Left colon (tissue), 2 donors: ENCODE data around the gene FAM131A. TPM values are rescaled to one million over a fixed set of nuclear protein-coding genes. Genes with fewer than 3 reads are reported as not detected.
"Not testable (repeated sequence)": the region's sequence is repeated elsewhere in the genome, so short reads cannot be mapped to it uniquely, and the experiment has no call there.

Experiments
- ATAC-seq: fragments of 200-7000 bp; cut with Tn5 transposase; one replicate; pipeline ENCODE4 v1.9.1; 2020; ENCODE audit warnings: mild to moderate bottlenecking, moderate library complexity
- DNase-seq, 2 donors: peaks; one replicate each; pipeline ENCODE4 v3.0.0-alpha.2; 2020
- intact Hi-C, 2 donors: fragments of 100-400 bp; cut with DNase I in 1 of 2; cut with micrococcal nuclease in 1 of 2; formaldehyde crosslinking; loops; one replicate each; pipeline versions ENCODE4 v1.11.2 to v1.14.0; 2022; cut with DNase I, micrococcal nuclease
- total RNA-seq, 2 donors: library from RNA; stranded (reverse); fragmentation: NEBNext Ultra II Directional; extraction: Animal tissue kit (Norgen Biotek cat#: 25700); gene quantifications; one replicate each; pipeline ENCODE4 v1.2.1, GENCODE V29; 2021
- donor health status: DM: no; HTN: no; CAD: no.
- donor health status: DM: yes; HTN: yes; CAD: no.

The FAM131A gene
- total RNA-seq, 2 donors from 2014 or later: 16.2 to 20.9 TPM

DNA sequence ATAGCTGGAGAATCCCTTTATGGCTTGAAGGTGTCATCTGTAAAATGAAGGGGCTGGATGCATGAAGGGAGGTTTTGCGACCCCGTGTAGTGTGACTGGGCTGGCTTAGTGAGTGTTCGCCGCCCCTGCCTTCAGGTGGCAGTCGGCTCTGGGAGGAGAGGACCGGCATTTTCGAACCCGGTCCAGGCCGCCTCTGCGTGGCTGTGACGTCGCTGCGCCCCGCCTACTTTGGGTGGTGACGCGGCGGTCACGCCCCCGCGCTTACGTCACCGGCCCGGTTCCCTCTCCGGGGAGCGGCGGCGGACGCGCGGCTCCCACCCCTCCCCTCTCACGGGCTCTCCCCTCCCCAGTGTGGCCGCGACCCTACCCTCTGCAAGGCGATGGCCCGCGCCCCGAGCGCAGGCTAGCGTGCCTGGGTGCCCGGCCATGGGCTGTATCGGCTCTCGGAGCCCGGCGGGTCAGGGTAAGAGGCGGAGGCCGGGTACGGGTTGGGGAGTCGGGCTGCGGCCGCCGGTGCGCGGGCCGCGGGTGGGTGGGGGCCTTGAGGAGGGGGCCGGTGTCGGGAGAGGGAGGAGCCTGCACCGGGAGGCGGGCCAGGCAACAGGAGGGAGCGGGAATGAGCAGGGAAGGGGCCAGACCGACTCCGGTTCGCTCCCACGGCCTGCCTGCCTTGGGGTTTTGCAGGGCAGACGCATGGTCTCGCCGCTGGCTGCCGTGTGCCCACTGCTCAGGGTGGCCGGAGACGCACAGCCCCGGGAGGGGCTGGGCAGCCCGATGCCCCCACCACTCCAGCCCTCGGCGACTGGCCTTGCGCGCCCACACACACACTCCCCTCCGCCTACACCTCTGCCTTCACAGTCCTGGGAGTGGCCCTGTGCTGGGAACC lies 1.5 kb upstream of the FAM131A start:
- ATAC-seq (peak; percentile 87), DNase-seq (peak; percentile 78 to 94)
- intact Hi-C loops: no loop called here

DNA sequence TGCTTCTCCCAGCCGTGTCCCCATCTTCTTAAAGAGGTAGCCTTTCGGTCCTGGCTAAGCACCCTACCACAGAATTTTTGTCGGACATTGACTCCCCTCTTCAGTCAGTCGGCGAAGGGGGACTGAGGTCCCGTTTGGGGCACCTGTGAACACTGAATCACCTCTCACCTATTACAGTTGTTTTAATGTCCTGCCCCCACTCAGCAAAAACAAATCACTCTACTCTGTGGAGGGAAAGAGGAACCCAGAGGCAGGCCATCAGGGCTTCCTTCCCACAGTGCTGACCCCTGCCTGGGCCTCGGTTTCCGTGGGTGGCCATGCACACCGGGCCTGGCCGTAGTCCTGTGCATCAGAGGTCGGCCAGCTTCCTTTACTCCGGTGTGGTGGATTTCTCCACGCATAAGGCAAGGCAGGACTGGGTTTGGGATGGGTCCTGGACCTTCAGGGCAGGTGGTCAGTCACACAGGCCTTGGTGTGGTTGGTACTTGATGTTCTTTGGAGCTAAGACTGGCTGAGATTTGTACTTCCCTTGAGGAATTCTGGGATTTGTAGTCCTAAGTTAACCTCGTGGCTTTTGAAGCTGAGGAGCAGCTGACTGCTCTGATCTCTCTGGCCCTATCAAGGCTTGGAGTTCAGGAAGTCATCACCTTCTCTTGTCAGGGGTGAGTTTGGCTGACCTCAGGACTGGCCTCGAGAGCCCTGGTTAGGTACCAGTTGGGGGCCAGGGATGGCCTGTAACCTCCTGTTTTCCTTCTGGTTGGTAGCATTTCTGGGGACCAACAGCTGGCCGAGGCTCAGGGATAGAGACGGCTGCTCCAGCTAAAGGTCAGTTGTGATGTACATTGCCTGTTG lies 627 bp upstream of the FAM131A start:
- ATAC-seq (peak; percentile 27), DNase-seq (peak in 1 of 2 donors; percentile 31)
- intact Hi-C loops: no loop called here

DNA sequence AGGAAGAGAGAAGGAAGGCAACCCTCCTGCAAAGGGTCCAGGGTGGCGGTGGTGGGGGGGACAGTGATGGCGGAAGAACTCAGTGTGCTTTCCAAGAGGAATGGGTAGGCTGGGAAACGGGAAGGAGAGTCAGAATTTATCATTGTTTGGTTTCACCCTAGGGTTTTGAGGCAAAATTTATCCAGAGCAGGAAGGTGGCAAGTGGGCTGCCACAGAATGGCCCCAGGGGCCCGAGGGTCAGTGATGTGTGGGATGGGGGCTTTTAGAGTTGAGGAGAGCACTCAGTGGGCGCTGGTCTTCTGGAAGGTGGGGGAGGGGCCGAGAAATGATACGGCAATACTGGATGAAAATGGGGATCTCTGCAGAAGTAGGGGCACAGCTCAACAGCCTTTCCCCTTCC lies 581 bp downstream of the FAM131A start:
- ATAC-seq (no peak), DNase-seq (no peak)
- intact Hi-C loops: no loop called here

DNA sequence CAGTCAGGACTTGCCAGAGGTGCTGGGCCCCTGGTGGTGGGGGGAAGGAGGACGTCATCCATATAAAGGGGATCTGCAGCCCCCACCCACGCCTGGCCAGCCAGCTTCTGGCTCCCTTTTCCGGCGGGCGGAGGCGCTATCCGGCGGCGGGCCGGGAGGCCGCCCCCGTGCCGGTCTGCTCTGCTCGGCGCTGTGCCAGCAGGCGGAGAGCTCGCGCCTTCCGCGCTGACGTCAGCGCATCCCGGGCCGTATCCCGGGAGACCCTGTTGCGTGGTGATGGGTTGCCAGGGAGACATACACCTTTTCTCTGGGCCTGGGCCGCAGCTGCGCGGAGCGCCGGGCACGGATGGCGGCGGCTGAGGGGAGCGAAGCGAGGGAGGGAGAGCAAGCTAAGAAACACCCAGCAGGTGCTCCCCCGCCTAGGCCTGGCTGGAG lies 1.1 kb downstream of the FAM131A start:
- intact Hi-C loops: no loop called here
- ATAC-seq: no peak
- DNase-seq: peak in 1 of 2 donors; percentile 52

DNA sequence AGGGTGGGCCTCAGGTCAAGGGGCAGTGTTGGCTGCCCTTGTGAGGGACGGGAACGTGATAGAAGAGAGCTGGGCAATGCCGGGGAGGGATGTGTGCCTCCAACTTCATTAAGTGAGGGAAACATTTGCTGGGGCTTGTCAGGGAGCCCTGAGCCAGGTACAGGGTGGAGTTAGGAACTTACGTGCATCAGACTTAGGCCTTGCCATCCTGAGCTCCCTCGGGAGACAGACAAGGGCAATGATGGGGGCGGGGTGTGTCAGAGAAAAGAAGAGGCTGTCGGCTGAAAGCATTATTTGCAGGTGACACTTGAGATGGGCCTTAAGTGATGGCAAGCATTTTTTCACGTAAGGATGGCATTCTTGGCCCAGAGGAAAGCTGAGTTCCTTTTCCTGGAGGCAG lies 1.6 kb downstream of the FAM131A start:
- ATAC-seq (no peak), DNase-seq (no peak)
- intact Hi-C loops: no loop called here

DNA sequence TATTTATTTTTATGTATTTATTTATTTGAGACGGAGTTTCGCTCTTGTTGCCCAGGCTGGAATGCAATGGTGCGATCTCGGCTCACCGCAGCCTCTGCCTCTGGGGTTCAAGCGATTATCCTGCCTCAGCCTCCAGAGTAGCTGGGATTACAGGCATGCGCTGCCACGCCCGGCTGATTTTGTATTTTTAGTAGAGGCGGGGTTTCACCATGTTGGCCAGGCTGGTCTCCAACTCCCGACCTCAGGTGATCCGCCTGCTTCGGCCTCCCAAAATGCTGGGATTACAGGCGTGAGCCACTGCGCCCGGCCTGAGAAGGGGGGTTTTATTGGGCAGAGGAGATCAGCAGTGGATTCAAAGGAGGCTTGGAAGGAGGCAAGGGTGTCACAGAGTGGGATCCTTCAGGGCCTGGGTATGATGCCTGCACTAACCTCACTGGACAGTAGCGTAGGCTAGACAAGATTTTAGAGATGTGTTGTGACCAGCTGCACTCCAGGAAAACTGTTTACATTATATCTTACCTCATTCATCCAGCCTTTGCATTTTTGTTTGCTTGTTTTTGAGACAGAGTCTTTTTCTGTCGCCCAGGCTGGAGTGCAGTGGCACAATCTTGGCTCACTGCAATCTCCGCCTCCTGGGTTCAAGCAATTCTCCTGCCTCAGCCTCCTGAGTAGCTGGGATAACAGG lies 2.2 kb downstream of the FAM131A start:
- intact Hi-C loops, DNase-seq, ATAC-seq: not testable (repeated sequence)

DNA sequence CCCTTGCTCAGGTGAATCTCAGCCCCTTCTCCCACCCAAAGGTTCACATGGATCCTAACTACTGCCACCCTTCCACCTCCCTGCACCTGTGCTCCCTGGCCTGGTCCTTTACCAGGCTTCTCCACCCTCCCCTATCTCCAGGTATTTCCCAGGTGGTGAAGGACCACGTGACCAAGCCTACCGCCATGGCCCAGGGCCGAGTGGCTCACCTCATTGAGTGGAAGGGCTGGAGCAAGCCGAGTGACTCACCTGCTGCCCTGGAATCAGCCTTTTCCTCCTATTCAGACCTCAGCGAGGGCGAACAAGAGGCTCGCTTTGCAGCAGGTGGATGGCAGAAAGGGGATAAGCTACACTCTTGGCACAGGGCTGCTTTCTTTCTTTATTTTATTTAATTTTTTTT lies 4.5 kb downstream of the FAM131A start:
- intact Hi-C loops: no loop called here
- ATAC-seq (no peak), DNase-seq (no peak)

DNA sequence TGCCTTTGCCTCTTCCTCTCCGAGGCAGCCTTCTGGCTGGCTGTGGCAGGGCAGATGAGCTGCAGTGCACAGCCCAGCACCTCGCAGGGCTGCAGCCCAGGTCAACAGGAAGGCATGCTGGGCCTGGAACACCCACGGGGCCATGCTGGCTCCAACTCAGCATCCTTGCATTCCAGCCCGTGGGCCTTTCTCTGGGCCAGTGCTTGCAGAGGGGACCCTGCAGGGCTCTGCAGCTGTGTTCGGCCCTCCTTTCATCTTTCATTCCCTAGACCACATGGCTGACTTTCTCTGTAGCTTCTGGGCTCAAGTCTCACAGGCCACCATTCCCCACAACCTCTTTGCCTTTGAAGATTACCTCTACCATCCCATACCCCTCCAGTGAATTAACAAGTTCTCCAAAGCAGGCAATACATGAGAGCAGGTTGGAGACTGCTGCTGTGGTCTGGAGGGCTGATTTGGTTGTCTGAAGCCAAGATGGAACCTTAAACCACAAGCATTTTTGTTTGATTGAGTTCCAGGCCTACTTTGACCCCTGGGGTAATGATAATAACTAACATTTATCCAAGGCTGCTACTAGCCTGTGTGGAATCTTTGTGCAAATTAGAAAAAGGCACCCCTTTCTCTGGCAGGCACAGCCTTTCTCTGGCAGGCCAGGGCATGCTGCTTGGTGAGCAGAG lies 5.9 kb downstream of the FAM131A start:
- ATAC-seq (no peak), DNase-seq (no peak)
- intact Hi-C loops: no loop called here

DNA sequence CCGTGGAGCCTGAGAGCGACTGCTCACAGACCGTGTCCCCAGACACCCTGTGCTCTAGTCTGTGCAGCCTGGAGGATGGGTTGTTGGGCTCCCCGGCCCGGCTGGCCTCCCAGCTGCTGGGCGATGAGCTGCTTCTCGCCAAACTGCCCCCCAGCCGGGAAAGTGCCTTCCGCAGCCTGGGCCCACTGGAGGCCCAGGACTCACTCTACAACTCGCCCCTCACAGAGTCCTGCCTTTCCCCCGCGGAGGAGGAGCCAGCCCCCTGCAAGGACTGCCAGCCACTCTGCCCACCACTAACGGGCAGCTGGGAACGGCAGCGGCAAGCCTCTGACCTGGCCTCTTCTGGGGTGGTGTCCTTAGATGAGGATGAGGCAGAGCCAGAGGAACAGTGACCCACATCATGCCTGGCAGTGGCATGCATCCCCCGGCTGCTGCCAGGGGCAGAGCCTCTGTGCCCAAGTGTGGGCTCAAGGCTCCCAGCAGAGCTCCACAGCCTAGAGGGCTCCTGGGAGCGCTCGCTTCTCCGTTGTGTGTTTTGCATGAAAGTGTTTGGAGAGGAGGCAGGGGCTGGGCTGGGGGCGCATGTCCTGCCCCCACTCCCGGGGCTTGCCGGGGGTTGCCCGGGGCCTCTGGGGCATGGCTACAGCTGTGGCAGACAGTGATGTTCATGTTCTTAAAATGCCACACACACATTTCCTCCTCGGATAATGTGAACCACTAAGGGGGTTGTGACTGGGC lies 7.3 kb downstream of the FAM131A start:
- DNase-seq: no peak
- intact Hi-C loops: no loop called here
- ATAC-seq: peak; percentile 1

DNA sequence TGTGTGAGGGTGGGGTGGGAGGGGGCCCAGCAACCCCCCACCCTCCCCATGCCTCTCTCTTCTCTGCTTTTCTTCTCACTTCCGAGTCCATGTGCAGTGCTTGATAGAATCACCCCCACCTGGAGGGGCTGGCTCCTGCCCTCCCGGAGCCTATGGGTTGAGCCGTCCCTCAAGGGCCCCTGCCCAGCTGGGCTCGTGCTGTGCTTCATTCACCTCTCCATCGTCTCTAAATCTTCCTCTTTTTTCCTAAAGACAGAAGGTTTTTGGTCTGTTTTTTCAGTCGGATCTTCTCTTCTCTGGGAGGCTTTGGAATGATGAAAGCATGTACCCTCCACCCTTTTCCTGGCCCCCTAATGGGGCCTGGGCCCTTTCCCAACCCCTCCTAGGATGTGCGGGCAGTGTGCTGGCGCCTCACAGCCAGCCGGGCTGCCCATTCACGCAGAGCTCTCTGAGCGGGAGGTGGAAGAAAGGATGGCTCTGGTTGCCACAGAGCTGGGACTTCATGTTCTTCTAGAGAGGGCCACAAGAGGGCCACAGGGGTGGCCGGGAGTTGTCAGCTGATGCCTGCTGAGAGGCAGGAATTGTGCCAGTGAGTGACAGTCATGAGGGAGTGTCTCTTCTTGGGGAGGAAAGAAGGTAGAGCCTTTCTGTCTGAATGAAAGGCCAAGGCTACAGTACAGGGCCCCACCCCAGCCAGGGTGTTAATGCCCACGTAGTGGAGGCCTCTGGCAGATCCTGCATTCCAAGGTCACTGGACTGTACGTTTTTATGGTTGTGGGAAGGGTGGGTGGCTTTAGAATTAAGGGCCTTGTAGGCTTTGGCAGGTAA lies 8.1 kb downstream of the FAM131A start:
- peak; percentile 84 to 90 for DNase-seq
- peak; percentile 92 for ATAC-seq
- intact Hi-C loops: no loop called here

DNA sequence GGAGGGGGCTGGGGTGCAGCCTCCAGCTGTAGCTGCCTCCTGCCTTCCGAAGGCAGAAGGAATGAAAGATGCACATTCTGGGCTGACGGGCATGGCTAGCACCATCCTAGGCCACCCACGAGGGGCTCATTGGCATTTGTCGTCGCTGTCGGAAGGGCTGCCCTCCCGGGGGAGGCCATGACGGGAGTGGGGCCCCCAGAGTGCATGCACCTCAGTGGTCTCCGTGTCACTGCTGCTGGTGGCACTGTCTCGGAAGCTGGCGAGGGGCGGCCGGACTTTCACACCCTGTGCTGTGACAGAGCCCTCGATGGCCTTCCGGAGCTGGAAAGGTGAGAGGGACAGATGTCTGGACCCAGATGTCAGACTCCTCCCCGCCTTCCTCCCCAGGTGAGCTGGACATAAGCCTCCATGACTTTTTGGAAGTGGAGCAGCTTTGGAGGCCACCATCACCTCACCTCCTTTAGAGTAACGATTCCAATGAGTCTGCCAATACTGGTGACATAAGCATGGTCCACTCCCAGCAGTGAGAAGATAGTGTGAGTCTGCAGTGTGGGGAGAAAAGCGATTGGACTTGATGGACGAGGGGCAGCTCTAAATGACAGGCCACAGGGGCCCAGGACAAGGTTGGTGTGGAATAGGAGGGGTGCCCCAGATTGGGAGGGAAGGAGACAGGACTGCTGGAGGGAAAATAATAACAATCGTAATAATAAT lies 9.2 kb downstream of the FAM131A start:
- no peak for DNase-seq
- intact Hi-C loops: no loop called here
- ATAC-seq: no peak

DNA sequence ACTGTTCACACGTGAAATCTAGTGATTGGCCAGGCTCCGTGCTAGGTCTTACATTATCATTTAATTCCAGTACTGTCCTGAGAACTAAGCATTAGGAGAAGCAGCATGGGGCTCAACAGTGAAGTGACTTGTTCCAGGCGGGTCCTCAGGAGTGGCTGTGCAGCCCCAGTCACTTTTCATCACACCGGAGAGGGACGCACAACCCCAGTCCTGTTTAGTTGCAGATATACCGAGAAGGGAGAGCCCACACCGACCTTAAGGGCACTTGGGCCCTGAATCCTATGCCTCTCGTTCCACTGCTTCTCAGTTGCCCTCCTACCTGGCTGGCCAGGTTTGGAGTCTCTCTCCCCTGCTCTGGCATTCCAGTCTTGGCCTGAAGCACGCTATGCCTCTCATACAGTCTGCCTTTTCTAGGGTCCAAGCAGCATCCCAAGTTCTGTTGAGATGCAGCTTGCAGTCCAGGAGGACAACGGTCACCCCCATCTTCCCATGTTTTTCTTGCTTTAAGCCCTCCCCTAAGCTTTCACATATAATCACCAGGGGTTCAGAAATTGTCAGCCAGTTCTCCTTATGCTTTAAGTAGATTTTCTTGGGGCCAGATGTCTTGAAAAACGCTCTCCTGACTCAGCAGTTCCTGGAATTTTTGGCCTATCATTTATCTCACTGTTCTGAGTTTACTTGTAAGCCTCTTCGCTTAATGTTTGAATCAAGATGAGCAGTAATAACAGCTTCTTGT lies 10.1 kb downstream of the FAM131A start:
- intact Hi-C loops: no loop called here
- no peak for ATAC-seq
- no peak for DNase-seq

DNA sequence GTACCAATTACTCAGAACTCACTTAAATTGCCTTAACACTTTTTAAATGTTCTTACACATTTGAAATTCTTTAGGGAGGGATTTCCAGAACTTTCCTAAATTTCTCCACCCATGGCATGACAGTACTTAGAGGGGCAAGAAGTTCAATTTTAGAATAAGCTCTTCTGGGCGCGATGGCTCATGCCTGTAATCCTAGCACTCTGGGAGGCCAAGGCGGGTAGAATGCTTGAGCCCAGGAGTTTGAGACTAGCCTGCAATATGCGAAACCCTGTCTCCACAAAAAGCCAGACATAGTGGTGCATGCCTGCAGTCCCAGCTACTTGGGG lies 10.6 kb downstream of the FAM131A start:
- intact Hi-C loops: no loop called here
- DNase-seq (no peak), ATAC-seq (no peak)

DNA sequence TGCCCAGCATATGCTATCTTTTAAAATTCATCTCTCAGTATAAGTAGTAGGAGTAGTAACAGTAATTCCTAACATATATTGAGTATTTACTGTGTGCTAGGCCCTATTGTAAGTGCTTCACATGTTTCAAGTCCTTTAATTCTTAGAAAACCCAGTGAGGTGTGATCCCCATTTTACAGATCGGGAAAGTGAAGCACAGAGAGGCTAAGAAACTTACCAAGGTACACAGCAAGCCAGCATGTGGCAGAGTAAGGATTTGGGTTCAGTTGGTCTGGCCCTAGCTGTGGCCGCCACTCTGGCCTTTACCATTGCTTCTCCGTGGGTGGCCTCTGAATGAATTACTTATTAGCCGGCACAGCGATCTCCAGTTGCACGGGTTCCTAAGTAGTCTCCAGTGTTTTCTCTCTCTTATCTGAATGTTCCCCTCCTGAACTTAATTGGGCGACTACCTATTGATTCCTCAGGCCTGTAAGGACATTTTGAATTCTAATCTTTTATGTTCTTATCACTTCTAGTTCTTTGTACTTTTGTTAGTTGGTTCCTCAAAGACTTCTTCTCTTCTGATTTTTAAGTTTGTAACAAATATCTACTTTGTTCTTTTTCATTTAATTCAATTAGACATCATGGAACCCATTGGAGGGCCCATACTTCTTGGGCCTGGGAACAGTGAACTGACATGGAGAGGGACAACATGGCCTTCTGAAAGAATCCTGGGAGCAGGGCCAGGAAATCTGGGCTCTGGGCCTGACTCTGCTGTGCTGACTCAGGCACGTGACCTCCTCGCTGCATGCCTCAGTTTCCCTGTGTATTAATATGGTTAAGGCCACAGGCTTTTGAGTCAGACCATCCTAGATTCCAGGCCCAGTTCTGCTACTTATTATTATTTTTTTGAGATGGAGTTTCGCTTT lies 12.4 kb downstream of the FAM131A start:
- no peak for ATAC-seq
- intact Hi-C loops: no loop called here
- DNase-seq: no peak

DNA sequence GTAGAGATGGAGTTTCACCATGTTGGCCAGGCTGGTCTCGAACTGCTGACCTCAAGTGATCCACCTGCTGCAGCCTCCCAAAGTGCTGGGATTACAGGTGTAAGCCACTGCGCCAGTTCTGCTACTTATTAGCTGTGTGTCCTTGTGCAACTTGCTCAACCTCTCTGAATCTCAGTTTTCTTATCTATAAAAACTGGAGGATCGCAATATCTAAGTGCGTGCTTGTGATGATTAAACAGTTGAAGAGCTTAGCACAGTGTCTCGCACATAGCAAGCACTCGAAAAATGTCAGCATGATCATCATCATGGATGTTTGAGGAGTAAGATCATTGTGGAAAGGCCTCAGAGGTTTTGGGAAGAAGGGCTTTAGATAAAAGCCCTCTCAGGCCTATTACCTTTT lies 13.2 kb downstream of the FAM131A start:
- intact Hi-C loops: no loop called here
- DNase-seq (no peak), ATAC-seq (no peak)
